Measurements from ENCODE around the gene CNOT1. TPM values are rescaled to one million over a fixed set of nuclear protein-coding genes. Genes with fewer than 3 reads are reported as not detected.
"Not testable (repeated sequence)": the region's sequence is repeated elsewhere in the genome, so short reads cannot be mapped to it uniquely, and the experiment has no call there.

CNOT1 gene
- total RNA-seq, 6 donors from 2014 or later: 78.9 to 158 (median 151) TPM

GRCh38 chr16:58579587-58579986 lies 50.0 kb downstream of the CNOT1 start:
- TF ChIP-seq POLR2A (IDR thresholded peaks at IDR 0.05) (no peak), CTCF (IDR thresholded peaks at IDR 0.05) (no peak), POLR2AphosphoS5 (IDR thresholded peaks at IDR 0.05) (no peak), EP300 (IDR thresholded peaks at IDR 0.05) (no peak)
- ATAC-seq (ENCODE audit: low FRiP score in 2 of 2) (no peak), DNase-seq (no peak)
- WGBS, 2 donors: 96 to 99% methylated on average over 8 of the region's 8 CpGs
- Histone ChIP-seq H3K36me3 (peaks cover 57 to 100% (median 90%) of the 10 kb centered on the region in 4 donors), H3K4me1 (no peaks in the 10 kb centered on the region), H3K4me3 (no peak overlapping the region), H3K27ac (no peak overlapping the region), H3K9me3 (no peaks in the 10 kb centered on the region), H3K27me3 (no peaks in the 10 kb centered on the region)

GRCh38 chr16:58578642-58579041 lies 51.0 kb downstream of the CNOT1 start:
- TF ChIP-seq POLR2A (IDR thresholded peaks at IDR 0.05): no peak
- TF ChIP-seq EP300 (IDR thresholded peaks at IDR 0.05): no peak
- TF ChIP-seq CTCF (IDR thresholded peaks at IDR 0.05): no peak
- TF ChIP-seq POLR2AphosphoS5 (IDR thresholded peaks at IDR 0.05): no peak
- Histone ChIP-seq H3K36me3 (peaks cover 61 to 100% (median 91%) of the 10 kb centered on the region in 4 donors), H3K27me3 (no peaks in the 10 kb centered on the region), H3K4me3 (no peak overlapping the region), H3K9me3 (no peaks in the 10 kb centered on the region), H3K27ac (no peak overlapping the region), H3K4me1 (no peaks in the 10 kb centered on the region)
- no peak for DNase-seq
- WGBS, 2 donors: 86 to 91% methylated on average over 3 of the region's 3 CpGs
- ATAC-seq (ENCODE audit: low FRiP score in 2 of 2): no peak

- H3K9me3 ChIP-seq: no peaks in the 10 kb centered on the region
- no peaks in the 10 kb centered on the region for H3K4me1 ChIP-seq
- no peaks in the 10 kb centered on the region for H3K27me3 ChIP-seq
- no peak overlapping the region for H3K4me3 ChIP-seq
- peaks cover 63 to 99% (median 91%) of the 10 kb centered on the region in 4 donors for H3K36me3 ChIP-seq
- TF ChIP-seq CTCF (IDR thresholded peaks at IDR 0.05) (no peak), POLR2AphosphoS5 (IDR thresholded peaks at IDR 0.05) (no peak), POLR2A (IDR thresholded peaks at IDR 0.05) (no peak), EP300 (IDR thresholded peaks at IDR 0.05) (no peak)
- WGBS, 2 donors: 84 to 93% methylated on average over 1 of the region's 1 CpG
- no peak for DNase-seq
- no peak overlapping the region for H3K27ac ChIP-seq
- no peak for ATAC-seq (ENCODE audit: low FRiP score in 2 of 2)
Observed at GRCh38 chr16:58577141-58577540, 52.5 kb downstream of the CNOT1 start.

GRCh38 chr16:58574895-58575294 lies 54.7 kb downstream of the CNOT1 start:
- TF ChIP-seq POLR2AphosphoS5 (IDR thresholded peaks at IDR 0.05) (no peak), POLR2A (IDR thresholded peaks at IDR 0.05) (no peak), EP300 (IDR thresholded peaks at IDR 0.05) (no peak), CTCF (IDR thresholded peaks at IDR 0.05) (no peak)
- no peaks in the 10 kb centered on the region for H3K27me3 ChIP-seq
- H3K4me3 ChIP-seq: no peak overlapping the region
- peaks cover 55 to 99% (median 91%) of the 10 kb centered on the region in 4 donors for H3K36me3 ChIP-seq
- no peaks in the 10 kb centered on the region for H3K4me1 ChIP-seq
- H3K9me3 ChIP-seq: no peaks in the 10 kb centered on the region
- no peak for DNase-seq
- no peak overlapping the region for H3K27ac ChIP-seq
- 88 to 90% methylated on average over 4 of the region's 4 CpGs for WGBS, 2 donors
- ATAC-seq (ENCODE audit: low FRiP score in 2 of 2): no peak

GRCh38 chr16:58565697-58566096 lies 63.9 kb downstream of the CNOT1 start:
- H3K4me3 ChIP-seq: not testable (repeated sequence)

More at GRCh38 chr16:58565697-58566096, 63.9 kb downstream of the CNOT1 start:
- not testable (repeated sequence) for H3K27ac ChIP-seq; H3K9me3 ChIP-seq; H3K27me3 ChIP-seq; H3K4me1 ChIP-seq; DNase-seq; ATAC-seq (ENCODE audit: low FRiP score in 2 of 2)
- 92 to 98% methylated on average over 4 of the region's 4 CpGs for WGBS, 2 donors
- peaks cover 0 to 75% (median 39%) of the 10 kb centered on the region in 4 donors for H3K36me3 ChIP-seq

Data from upper lobe of left lung (tissue), 6 donors.